M059J (cell line): ENCODE measurements around the gene PITX1. TPM values are rescaled to one million over a fixed set of nuclear protein-coding genes. Genes with fewer than 3 reads are reported as not detected.
"Not testable (repeated sequence)": the region's sequence is repeated elsewhere in the genome, so short reads cannot be mapped to it uniquely, and the experiment has no call there.

Source experiments
- DNase-seq: peaks from one replicate; pipeline ENCODE4 v3.0.0-alpha.2; 2012; ENCODE audit warnings: low read depth
- total RNA-seq: library from RNA; depleted of rRNA; stranded (reverse); fragments of >200 nt; shearing (Covaris generic); gene quantifications from 2 replicates; pipeline ENCODE4 v1.2.3, GENCODE V29; 2014

Gene PITX1
- total RNA-seq, 1 experiment from 2014 or later = 15.3 TPM

DNA sequence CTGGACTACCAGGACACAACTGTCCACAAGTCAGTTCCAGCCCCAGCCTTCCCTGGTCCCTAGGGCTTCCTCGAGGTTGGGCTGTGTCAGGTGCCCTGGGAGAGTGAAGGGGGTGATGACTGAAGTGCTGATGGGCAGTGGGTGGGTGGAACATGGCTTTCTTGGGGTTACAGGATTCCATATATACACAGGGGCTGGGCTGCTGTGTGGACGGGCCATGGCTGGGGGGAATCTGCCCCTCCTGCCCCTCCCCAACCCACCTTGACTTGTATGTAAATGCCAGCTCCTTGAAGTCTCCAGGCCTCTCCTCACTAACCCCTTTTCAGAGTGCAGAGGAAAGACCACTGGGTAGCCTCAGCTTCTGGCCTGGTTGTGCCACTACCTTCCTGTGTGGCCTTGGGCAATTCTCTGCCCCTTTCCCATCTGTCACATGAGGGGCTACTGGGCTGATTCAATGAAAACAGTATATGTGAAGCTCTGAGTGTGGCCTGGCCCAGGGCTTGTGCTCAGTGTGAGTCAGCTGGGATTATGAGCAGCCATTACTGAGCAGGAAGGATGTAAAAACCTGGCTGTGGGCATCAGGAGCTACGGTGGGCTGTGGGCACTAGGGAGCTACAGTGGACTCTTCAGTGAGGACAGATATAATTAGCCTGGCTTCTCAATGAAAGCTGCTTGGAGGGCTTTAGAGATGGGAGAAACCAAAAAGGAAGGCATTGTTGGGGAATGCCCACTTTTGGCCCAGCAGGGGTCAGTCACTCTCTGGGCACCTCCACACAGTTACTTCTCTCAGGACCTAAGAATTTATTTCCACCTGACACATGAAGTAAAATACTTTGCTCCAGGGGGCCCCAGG lies 23.3 kb downstream of the PITX1 start:
- DNase-seq = peak; percentile 12

DNA sequence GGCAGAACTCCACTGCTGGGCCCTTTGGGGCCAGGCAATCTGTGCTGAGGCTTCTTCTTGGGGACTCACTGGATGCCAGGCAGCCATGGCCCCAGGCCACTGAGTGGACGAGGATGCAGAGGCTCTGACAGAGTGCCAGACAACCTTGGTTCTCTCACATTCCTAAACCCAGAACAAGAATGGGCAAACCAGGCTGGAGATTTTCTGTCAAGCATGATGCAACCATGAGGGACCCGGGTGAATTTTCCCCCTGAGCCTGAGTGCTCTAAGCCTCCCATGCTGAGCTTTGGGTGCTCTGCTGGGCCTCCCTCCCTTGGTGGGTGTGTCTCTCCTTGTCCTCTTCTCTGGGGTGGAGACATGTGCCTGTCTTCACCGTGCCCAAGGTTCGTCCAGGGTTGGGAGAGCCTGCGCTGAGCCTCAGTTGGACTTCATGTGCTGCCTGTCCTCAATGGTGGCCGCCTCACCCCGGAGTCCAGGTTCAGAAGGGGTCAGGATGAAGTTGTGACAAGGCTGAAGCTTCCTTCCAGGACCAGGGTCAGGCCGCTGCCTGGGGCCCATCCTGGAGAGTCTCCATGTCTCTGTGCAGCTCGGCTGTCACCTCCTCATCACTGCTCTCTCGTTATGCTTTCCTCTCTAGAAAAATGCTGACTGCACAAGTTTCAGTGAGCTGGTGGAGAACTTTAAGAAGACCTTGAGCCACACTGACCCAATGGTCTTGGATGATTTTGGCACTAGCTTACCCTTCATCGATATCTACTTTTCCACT lies 24.1 kb downstream of the PITX1 start:
- DNase-seq = peak; percentile 34

DNA sequence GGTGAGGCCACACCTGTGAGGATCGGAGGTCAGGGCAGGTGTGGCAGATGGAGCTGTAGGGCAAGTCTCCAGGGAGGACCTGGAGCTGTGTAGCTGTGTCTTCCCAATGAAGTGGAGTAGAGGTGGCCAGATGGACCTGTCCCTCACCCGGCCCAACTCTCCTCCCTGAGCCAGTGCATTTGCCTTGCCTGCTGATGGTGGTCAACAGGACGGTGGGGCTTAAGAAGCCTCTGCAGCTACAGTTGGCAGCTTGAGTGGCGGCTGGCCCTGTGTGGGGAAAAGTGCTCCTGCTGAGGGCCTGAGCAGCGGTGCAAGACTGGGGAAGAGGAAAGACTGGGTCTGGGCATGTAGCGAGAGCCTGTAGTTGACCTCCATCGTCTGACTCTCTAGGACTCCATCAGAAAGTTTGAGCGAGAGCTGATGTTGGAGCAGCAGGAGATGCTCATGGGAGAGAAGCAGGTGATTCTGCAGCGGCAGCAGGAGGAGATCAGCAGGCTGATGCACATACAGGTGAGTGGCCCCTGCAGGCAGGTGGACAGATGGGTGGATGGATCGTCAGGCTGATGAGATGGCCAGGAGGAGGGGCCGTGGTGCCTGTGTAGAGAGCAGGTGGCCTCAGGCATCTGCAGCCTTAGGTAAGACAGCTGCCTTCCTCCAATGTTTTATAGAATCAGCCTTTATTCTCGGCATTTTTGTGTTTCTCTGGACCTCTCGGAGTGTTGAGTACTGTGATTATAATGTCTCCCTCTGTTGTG lies 24.9 kb downstream of the PITX1 start:
- no peak for DNase-seq

DNA sequence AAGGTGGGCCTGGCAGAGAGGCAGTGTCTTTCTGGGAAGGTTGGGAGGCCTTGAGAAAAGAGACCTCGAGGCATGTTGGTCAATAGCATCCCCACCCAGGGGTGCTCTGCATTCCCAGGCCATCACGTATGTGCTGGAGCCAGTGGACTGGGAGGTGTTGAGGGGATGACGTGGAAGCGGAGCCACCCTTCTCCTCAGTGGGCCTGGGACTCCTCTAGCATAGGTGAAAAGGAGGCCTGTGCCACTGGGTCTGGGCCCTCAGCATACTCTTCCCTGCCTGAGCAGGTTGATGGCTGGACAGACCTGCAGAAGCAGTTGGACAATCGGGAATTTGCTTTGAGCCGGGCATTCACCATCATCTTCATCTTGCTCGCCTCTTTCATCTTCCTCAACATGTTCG lies 25.5 kb downstream of the PITX1 start:
- no peak for DNase-seq

DNA sequence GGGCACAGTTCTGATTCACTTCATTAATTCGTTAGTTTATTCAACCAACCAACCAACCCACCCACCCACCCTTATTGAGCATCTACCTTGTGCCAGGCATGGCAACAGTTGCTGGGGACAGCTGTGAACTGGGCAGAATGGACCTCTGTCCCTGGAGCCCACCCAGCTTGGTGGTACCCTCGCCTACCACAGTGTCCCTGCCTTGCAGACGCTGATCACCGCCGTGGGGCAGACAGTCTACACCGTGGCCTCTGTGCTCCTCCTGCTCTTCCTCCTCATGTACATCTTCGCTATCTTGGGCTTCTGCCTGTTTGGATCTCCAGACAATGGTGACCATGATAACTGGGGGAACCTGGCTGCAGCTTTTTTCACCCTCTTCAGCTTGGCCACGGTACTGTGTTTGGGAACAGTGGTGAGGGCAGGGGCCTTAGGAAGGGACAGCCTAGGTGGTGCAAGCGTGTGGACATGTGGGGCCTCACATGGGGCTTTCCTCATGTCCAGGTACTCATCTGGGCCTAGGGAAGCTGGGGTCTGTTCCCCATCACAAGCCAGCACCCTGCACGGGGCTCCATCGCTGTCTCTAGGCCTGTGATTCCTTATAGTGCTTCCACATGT lies 26.2 kb downstream of the PITX1 start:
- no peak for DNase-seq

DNA sequence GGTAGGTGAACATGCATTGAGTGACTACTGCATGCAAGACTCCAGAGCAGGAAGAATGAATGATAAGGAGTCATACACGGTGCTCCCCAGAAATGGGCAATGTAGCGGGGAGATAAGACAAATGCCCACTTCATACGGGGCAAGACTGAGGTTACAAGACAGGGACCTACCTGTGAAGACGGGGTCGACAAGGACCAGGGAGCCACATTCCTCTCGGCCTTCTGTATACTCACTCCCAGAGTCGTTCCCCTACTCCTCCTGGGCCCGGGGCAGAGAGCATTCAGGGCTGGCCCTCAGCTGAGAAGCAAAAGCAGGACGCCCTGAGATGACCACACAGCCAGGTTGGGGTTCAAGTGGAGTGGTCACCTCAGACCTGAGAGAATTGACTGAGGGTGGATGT lies 26.7 kb downstream of the PITX1 start:
- DNase-seq = no peak

DNA sequence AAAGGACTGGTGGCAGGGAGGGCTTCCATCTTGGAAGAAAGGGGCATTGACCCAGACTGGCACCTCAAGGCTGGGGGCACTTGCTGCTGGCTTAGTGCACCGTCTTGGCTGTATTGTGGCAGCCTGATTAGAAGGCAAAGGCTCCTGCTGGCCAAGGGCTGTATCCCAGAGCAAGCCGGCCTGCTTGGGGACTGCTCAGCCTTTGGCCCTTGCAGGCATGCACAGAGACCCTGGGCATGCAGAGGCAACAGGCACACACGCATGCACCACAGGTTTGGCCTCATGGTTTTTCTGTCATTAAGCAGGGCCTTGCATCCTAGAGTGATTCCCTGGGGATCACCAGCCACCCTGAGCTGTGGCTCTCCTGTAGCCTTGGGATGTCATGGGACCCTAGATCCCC lies 29.0 kb downstream of the PITX1 start:
- no peak for DNase-seq

DNA sequence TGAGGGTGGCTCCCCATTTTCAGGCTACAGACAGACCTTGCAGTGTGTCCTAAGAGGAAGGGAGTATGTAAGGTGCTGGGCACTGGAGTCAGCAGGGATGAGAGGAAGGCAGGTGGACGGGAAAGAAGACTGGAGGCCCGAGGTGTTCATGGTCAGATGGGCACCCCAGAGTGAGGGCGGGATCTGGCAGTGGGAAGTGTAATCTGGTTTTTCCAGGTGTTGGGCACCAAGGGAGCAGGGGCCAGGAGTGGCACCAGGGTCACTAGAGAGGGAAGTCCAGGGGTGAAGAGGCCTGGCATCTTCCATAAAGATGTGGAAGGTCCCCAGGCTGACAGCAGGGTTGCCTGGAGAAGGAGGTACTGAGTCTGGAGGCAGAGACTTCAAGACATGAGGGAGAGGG lies 29.7 kb downstream of the PITX1 start:
- no peak for DNase-seq

DNA sequence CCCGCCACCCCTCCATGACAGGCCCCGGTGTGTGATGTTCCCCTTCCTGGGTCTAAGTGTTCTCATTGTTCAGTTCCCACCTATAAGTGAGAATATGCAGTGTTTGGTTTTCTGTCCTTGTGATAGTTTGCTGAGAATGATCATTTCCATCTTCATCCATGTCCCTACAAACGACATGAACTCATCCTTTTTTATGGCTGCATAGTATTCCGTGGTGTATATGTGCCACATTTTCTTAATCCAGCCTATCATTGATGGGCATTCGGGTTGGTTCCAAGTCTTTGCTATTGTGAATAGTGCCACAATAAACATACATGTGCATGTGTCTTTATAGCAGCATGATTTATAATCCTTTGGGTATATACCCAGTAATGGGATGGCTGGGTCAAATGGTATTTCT lies 36.0 kb downstream of the PITX1 start:
- DNase-seq = not testable (repeated sequence)

DNA sequence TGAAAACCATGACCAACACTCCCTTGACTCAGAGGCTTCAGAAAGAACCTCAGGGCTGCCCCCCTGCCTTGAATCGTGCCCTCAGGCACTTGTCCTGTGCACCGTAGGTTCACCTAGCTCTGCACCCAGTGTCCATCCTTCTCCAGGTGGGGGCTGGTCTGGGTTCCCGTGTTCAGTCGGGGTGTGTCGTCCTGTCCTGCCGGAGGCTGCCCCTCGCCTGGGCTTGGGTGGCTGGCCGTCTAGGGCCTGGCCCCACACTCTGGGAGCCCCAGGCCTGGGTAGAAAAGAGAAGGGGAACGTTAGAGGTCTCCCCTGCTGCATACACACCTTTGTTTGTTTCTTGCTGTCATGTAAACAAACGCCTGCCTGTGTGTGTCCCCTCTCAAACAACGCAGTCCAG lies 37.0 kb downstream of the PITX1 start:
- no peak for DNase-seq

DNA sequence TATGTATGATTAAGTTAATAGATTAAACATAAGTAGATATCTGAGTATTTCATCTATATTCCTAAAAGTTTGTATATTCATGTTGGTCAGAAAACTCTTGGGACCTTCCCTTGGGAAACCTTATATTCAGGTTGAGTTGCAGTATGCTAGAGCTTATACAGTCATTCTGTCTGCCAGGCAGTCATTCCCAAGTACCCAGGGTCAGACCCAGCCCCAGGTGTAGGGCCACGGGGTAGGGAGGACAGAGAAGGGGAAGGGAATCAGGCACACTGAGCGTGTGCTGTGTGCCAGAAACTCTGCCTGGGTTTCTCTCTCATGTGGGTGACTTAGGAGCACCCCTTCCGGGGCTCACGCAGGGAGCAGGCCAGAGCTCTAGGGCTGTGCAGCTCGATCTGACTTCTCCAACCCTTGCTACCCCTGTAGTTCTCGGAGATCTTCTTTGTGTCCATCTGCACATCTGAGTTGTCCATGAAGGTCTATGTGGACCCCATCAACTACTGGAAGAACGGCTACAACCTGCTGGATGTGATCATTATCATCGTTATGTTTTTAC lies 38.1 kb downstream of the PITX1 start:
- DNase-seq = no peak

DNA sequence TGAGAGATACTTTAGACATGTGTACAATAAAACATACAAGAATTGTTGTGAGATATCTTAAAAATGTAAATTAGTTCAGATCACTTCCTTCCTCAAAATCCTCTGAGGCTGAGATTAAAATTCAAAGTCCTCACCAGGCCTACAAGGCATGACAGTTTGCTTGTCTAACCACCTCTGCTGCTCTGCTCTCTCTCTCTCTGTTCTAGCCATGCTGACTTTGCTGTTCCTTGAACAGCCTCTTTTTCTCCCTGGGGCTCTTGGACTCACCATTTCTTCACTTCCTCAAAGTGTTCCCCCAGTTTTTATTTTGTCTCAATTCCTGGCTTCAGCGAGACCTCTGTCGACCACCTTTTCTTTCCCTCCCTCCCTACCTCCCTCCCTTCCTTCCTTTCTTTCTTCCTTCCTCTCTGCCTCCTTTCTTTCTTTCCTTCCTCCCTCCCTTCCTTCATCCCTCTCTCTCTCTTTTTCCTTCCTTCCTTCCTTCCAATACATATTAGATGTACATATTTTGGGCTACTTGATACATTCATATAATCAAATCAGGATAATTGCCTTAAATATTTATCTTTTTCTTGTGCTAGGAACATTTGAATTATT lies 39.4 kb downstream of the PITX1 start:
- DNase-seq = no peak

DNA sequence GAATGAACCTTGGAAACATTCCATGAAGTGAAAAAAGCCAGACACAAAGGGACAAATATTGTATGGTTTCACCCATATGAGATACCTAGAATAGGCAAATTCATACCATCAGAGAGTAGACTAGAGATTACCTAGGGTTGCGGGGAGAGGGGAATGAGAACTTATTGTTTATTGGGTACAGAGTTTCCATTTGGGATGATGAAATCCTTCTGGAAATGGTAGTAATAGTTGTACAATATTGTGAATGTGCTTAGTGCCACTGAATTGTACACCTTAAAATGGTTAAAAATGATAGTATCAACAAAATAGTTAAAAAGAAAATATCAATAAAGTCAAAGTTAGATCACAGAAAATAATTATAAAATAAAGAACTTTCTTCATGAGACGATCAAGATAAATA lies 40.9 kb downstream of the PITX1 start:
- DNase-seq = no peak

DNA sequence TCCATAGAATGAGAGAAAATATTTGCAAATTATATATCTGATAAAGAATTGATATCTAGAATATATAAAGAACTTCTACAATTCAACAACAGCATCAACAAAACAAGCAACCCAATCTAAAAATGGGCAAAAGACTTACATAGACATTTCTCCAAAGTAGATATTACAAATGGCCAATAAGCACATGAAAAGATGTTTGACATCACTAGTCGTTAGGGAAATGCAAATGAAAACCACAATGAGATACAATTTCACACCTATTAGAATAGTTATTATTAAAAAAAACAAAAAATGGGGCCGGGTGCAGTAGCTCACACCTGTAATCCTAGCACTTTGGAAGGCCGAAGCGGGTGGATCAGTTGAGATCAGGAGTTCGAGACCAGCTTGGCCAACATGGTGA lies 41.9 kb downstream of the PITX1 start:
- no peak for DNase-seq

DNA sequence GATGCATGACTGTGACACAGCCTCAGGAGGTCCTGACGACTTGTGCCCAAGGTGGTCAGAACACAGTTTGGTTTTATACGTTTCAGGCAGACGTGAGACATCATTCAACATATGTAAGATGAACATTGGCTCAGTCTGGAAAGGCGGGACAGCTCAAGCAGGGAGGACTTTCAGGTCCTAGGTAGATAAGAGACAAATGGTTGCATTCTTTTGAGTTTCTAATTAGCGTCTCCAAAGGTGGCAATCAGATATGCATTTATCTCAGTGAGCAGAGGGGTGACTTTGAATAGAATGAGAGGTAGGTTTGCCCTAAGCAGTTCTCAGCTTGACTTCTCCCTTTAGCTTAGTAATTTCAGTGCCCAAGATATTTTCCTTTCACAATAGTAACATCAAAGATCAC lies 43.8 kb downstream of the PITX1 start:
- DNase-seq = not testable (repeated sequence)

DNA sequence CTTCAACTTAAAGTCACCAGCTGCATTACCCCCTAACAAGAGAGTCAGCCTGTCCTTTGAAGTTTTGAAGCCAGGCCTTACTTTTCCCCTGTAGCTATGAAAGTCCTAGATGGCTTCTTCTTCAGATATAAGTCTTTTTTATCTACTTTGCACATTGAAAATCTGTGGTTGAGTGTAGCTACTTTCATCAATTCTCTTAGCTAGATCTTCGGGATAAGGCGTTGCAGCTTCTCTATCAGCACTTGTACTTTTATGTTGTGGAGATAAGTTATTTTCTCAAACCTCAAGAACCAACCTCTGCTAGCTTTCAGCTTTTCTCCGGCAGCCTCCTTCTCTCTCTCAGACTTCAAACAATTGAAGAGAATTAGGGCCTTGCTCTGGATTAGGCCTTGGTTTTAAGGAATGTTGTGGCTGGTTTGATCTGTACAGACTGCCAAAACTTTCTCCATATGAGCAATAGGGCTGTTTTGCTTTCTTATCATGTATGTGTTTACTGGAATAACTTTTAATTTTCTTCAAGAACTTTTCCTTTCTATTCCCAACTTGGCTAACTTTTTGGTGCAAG lies 44.7 kb downstream of the PITX1 start:
- peak; percentile 17 for DNase-seq

DNA sequence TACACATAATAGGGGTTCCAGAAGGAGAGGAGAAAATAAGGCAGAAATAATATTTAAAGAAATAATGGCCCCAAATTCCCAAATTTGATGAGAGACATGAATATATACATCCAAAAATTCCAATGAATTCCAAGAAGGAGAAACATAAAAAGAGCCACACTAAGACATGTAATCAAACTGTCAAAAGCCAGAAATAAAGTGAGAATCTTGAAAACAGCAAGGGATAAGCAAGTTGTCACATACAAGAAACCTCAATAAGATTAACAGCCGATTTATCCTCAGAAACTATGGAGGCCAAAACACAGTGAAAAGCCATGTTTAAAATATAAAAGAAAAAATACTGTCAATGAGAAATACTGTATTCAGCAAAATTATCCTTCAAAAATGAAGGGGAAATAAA lies 51.8 kb downstream of the PITX1 start:
- DNase-seq = no peak

DNA sequence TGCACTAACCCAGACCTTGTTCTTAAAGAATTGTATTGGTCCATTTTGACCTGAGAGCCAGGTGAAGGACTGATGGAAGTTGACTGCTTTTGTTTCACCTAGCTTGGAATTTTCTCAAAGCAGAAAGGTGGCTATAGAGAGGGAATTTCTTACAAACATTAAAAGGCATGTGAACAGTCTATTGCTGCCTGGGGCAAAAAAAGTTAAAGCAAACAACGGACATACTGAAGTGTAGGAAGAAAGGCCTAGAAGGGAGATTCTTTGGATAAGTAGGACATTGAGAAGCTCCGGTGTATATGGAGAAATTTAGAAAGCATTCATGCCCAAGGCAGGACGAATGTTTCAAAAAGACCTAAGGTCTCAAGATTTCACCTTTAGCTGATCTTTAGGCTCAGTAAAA lies 54.6 kb downstream of the PITX1 start:
- DNase-seq = no peak
